A673 (cell line): ENCODE data around the gene SYTL1. TPM values are rescaled to one million over a fixed set of nuclear protein-coding genes. Genes with fewer than 3 reads are reported as not detected.

Experiments
- BruUV-seq: library from RNA; stranded (reverse); fragments of 400-500 nt; replicated peaks from 2 replicates; lab custom pipeline; 2021; lab: Mats Ljungman, UMichigan
- CTCF ChIA-PET: fragments of 300-600 bp; sonication (Branson Sonifier 250); formaldehyde crosslinking; loops from one replicate; lab custom pipeline; 2022; ENCODE audit warnings: antibody characterized with exemption; lab: Charles Lee
- POLR2A ChIA-PET: fragments of 300-600 bp; sonication (Branson Sonifier 250); formaldehyde crosslinking; loops from one replicate; lab custom pipeline; 2022; ENCODE audit warnings: antibody characterized with exemption; ENCODE audit not compliant: low non-redundant PET; lab: Charles Lee
- DNase-seq: peaks from one replicate; pipeline ENCODE4 v3.0.0-alpha.2; 2015; ENCODE audit warnings: low spot score
- H3K27ac ChIP-seq: fragments of 200-600 bp; sonication (generic); 2 replicates; pipeline ENCODE4 v1.5.1; 2016; ENCODE audit warnings: mixed run types, low read depth, mild to moderate bottlenecking, mixed read lengths, antibody characterized with exemption, low read length; ENCODE audit not compliant: poor library complexity, severe bottlenecking
- H3K27me3 ChIP-seq: fragments of 200-600 bp; sonication (generic); replicated peaks from 2 replicates; pipeline ENCODE4 v1.6.1; 2017; ENCODE audit warnings: mixed run types, low read depth, mild to moderate bottlenecking, mixed read lengths, antibody characterized with exemption, low read length; ENCODE audit not compliant: insufficient read depth, poor library complexity
- H3K36me3 ChIP-seq: fragments of 200-600 bp; sonication (generic); 2 replicates; pipeline ENCODE4 v1.6.1; 2016; ENCODE audit warnings: mixed run types, mild to moderate bottlenecking, mixed read lengths, antibody characterized with exemption, low read length; ENCODE audit not compliant: insufficient read depth, poor library complexity, severe bottlenecking
- H3K4me1 ChIP-seq: fragments of 200-600 bp; sonication (generic); 2 replicates; pipeline ENCODE4 v1.6.1; 2017; ENCODE audit warnings: mixed run types, mild to moderate bottlenecking, mixed read lengths, antibody characterized with exemption, low read length; ENCODE audit not compliant: insufficient read depth, poor library complexity, severe bottlenecking
- H3K4me3 ChIP-seq: fragments of 200-600 bp; sonication (generic); 2 replicates; pipeline ENCODE4 v1.5.1; 2016; ENCODE audit warnings: low read depth, mixed run types, mild to moderate bottlenecking, mixed read lengths, low read length; ENCODE audit not compliant: poor library complexity, severe bottlenecking
- H3K9me3 ChIP-seq: fragments of 200-600 bp; sonication (generic); 2 replicates; pipeline ENCODE4 v1.6.1; 2016; ENCODE audit warnings: mixed run types, low read depth, mild to moderate bottlenecking, mixed read lengths, antibody characterized with exemption, low read length; ENCODE audit not compliant: poor library complexity, severe bottlenecking
- CTCF ChIP-seq: fragments of 300-800, 200-600 bp; sonication (generic); conservative IDR thresholded peaks from 2 replicates; pipeline ENCODE4 v1.5.1; 2017; ENCODE audit warnings: low read depth, mild to moderate bottlenecking, antibody characterized with exemption, low read length, moderate library complexity, mixed read lengths
- EZH2 ChIP-seq: fragments of 200-600 bp; sonication (generic); IDR thresholded peaks from 2 replicates; pipeline ENCODE4 v1.6.1; 2017; ENCODE audit warnings: borderline replicate concordance, low read depth, mild to moderate bottlenecking, mixed read lengths, antibody characterized with exemption, low read length; ENCODE audit not compliant: poor library complexity, severe bottlenecking
- intact Hi-C: fragments of 100-400 bp; cut with micrococcal nuclease; formaldehyde crosslinking; loops from one replicate; pipeline ENCODE4 v1.10.0; 2022; ENCODE audit not compliant: unreplicated experiment
- total RNA-seq: library from RNA; stranded (reverse); gene quantifications from 2 replicates; pipeline ENCODE4 v1.2.3, GENCODE V29; 2021

The SYTL1 gene
- total RNA-seq, 1 experiment from 2014 or later, result 2.1 TPM

GRCh38 chr1:27299385-27300271 lies 42.2 kb upstream of the SYTL1 start:
- no TSS peak for BruUV-seq
- H3K27me3 ChIP-seq, result no peaks in the 10 kb centered on the region
- H3K4me1 ChIP-seq, result peaks cover 4% of the 10 kb centered on the region
- intact Hi-C loops, result loop anchor here (2.0 to 5.0 kb wide), 3 partner anchors 89 to 363 kb away; no protein-coding TSS in a partner anchor
- peak overlapping the region; percentile 16 for H3K27ac ChIP-seq
- POLR2A ChIA-PET, result no interaction called here
- H3K36me3 ChIP-seq, result peaks cover 10% of the 10 kb centered on the region
- H3K4me3 ChIP-seq, result no peak overlapping the region
- no peak for DNase-seq
- TF ChIP-seq CTCF (no peak), EZH2 (no peak)
- H3K9me3 ChIP-seq, result no peaks in the 10 kb centered on the region
- CTCF ChIA-PET, result interaction anchor here (0.8 to 2.8 kb wide), 8 partner anchors 19 to 363 kb away, joined by 3 to 21 read pairs (median 4); partner anchors contain the start of gene AHDC1

GRCh38 chr1:27300341-27301051 lies 41.3 kb upstream of the SYTL1 start:
- Histone ChIP-seq H3K4me1 (peaks cover 4% of the 10 kb centered on the region), H3K27me3 (no peaks in the 10 kb centered on the region), H3K27ac (no peak overlapping the region), H3K9me3 (no peaks in the 10 kb centered on the region), H3K36me3 (peaks cover 10% of the 10 kb centered on the region), H3K4me3 (no peak overlapping the region)
- POLR2A ChIA-PET, result no interaction called here
- intact Hi-C loops, result loop anchor here (2.0 to 5.0 kb wide), 3 partner anchors 88 to 362 kb away; no protein-coding TSS in a partner anchor
- DNase-seq, result peak; percentile 92
- CTCF ChIA-PET, result interaction anchor here (0.6 to 2.8 kb wide), 13 partner anchors 18 to 362 kb away, joined by 3 to 21 read pairs (median 4); partner anchors contain the start of genes AHDC1 and SYTL1
- TF ChIP-seq EZH2 (no peak), CTCF (peak; percentile 96)
- no TSS peak for BruUV-seq

- Histone ChIP-seq H3K27ac (no peak overlapping the region), H3K4me1 (peaks cover 4% of the 10 kb centered on the region), H3K9me3 (no peaks in the 10 kb centered on the region), H3K27me3 (no peaks in the 10 kb centered on the region), H3K36me3 (peaks cover 10% of the 10 kb centered on the region), H3K4me3 (no peak overlapping the region)
- BruUV-seq, result no TSS peak
- TF ChIP-seq CTCF (no peak), EZH2 (no peak)
- ChIA-PET CTCF (interaction anchor here (0.6 to 2.8 kb wide), 12 partner anchors 17 to 362 kb away, joined by 3 to 21 read pairs (median 4); partner anchors contain the start of gene SYTL1), POLR2A (no interaction called here)
- no peak for DNase-seq
- intact Hi-C loops, result loop anchor here (2.0 to 5.0 kb wide), 3 partner anchors 88 to 362 kb away; no protein-coding TSS in a partner anchor
Observed at GRCh38 chr1:27301052-27301422, 40.8 kb upstream of the SYTL1 start.
